ENCODE data around the gene ERBB4. TPM values are rescaled to one million over a fixed set of nuclear protein-coding genes. Genes with fewer than 3 reads are reported as not detected.

The ERBB4 gene
- total and polyA plus RNA-seq, 3 experiments from 2014 or later, result not detected

DNA sequence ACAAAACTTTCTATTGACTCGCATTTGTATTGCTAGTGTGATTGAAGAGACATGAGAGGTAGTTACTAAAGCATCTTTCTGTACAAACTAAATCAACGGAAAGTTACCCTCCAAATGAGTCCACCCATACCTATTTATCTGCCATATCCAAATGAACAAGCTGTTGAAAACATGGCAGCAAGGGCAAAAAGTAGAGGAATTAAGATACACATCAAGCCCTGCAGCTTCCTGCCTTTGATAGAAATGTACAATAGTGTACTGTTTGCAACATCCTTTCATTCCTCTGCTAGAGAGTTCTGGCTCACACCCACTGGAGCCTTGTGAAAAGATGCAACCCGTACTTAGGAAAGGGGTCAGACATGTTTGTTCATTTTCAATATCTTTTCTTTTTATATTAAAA lies 122.5 kb downstream of the ERBB4 start:
- ChIA-PET POLR2A (no interaction called here), CTCF (no interaction called here)
- no peaks in the 10 kb centered on the region for H3K27me3 Mint-ChIP-seq
- H3K9me3 Mint-ChIP-seq, result peaks cover 0 to 7% (median 0%) of the 10 kb centered on the region in 5 donors
- Histone ChIP-seq H3K27me3 (ENCODE audit: insufficient read depth, low read length, poor library complexity, severe bottlenecking) (no peaks in the 10 kb centered on the region), H3K27ac (ENCODE audit: low read depth, low read length) (no peak overlapping the region), H3K4me1 (ENCODE audit: insufficient read depth, low read length) (no peaks in the 10 kb centered on the region), H3K36me3 (ENCODE audit: insufficient read depth, low read length) (no peaks in the 10 kb centered on the region), H3K9me3 (ENCODE audit: low read length) (no peaks in the 10 kb centered on the region), H3K4me3 (ENCODE audit: low read length) (no peak overlapping the region)
- H3K4me1 Mint-ChIP-seq, result no peaks in the 10 kb centered on the region
- no peak overlapping the region for H3K4me3 Mint-ChIP-seq
- no peak overlapping the region for H3K27ac Mint-ChIP-seq
- H3K36me3 Mint-ChIP-seq, result no peaks in the 10 kb centered on the region
- DNase-seq, result no peak

DNA sequence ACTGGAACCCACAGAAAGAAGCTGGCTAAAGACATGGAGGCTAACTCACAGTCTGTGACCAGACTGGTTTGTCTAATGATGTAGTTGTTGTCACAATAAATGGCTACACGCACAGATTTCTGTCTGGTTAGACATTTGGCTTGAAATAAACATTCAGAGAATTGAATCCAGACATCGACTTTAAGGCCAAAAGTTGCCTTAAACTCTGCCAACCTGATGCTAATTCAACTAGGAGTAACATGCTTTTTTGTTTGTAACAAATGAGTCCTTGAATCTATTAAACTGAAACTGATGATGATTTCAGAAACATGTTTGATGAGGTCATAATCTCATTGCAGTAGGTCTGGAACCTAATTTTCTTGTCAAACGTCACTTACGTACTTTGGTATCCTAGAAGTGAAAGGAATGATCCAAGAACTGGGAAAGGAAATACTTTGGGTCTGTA lies 123.8 kb downstream of the ERBB4 start:
- CTCF ChIA-PET, result no interaction called here
- H3K9me3 Mint-ChIP-seq, result peaks cover 0 to 7% (median 0%) of the 10 kb centered on the region in 5 donors
- H3K36me3 Mint-ChIP-seq, result no peaks in the 10 kb centered on the region
- POLR2A ChIA-PET, result no interaction called here
- H3K4me3 Mint-ChIP-seq, result no peak overlapping the region
- no peaks in the 10 kb centered on the region for H3K4me1 Mint-ChIP-seq
- no peaks in the 10 kb centered on the region for H3K27me3 ChIP-seq (ENCODE audit: insufficient read depth, low read length, poor library complexity, severe bottlenecking)
- DNase-seq, result no peak
- no peaks in the 10 kb centered on the region for H3K36me3 ChIP-seq (ENCODE audit: insufficient read depth, low read length)
- no peaks in the 10 kb centered on the region for H3K27me3 Mint-ChIP-seq
- H3K27ac Mint-ChIP-seq, result no peak overlapping the region
- no peak overlapping the region for H3K27ac ChIP-seq (ENCODE audit: low read depth, low read length)
- H3K4me3 ChIP-seq (ENCODE audit: low read length), result no peak overlapping the region
- no peaks in the 10 kb centered on the region for H3K9me3 ChIP-seq (ENCODE audit: low read length)
- H3K4me1 ChIP-seq (ENCODE audit: insufficient read depth, low read length), result no peaks in the 10 kb centered on the region

GRCh38 chr2:212409560-212409959 lies 129.0 kb downstream of the ERBB4 start:
- H3K4me1 ChIP-seq (ENCODE audit: insufficient read depth, low read length), result no peaks in the 10 kb centered on the region
- H3K4me1 Mint-ChIP-seq, result no peaks in the 10 kb centered on the region
- DNase-seq, result no peak
- H3K27ac Mint-ChIP-seq, result no peak overlapping the region
- CTCF ChIA-PET, result no interaction called here
- peaks cover 0 to 2% (median 0%) of the 10 kb centered on the region in 3 donors for H3K36me3 Mint-ChIP-seq
- H3K27me3 ChIP-seq (ENCODE audit: insufficient read depth, low read length, poor library complexity, severe bottlenecking), result no peaks in the 10 kb centered on the region
- no peaks in the 10 kb centered on the region for H3K27me3 Mint-ChIP-seq
- no peaks in the 10 kb centered on the region for H3K9me3 ChIP-seq (ENCODE audit: low read length)
- no peaks in the 10 kb centered on the region for H3K36me3 ChIP-seq (ENCODE audit: insufficient read depth, low read length)
- no peak overlapping the region for H3K27ac ChIP-seq (ENCODE audit: low read depth, low read length)
- no peak overlapping the region for H3K4me3 Mint-ChIP-seq
- peaks cover 0 to 11% (median 0%) of the 10 kb centered on the region in 5 donors for H3K9me3 Mint-ChIP-seq
- POLR2A ChIA-PET, result no interaction called here
- no peak overlapping the region for H3K4me3 ChIP-seq (ENCODE audit: low read length)

DNA sequence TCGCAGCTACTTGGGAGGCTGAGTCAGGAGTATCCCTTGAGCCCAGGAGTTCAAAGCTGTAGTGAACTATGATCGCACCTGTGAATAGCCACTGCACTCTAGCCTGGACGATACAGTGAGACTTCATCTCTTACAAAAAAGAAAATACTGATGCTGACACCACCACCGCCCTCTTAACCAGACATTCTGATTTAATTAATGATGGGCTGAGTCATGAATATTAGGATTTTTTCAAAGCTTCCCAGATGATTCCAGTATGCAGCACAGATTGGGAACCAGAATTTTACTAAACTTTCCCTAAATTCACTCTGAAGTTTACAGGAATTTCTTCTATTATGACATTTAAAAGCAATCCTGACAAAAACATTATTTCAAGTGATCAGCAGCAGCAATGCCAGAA lies 130.1 kb downstream of the ERBB4 start:
- H3K4me3 ChIP-seq (ENCODE audit: low read length), result no peak overlapping the region
- no peaks in the 10 kb centered on the region for H3K4me1 Mint-ChIP-seq
- POLR2A ChIA-PET, result no interaction called here

GRCh38 chr2:212406716-212407115 lies 131.9 kb downstream of the ERBB4 start:
- Mint-ChIP-seq H3K9me3 (peaks cover 0 to 23% (median 0%) of the 10 kb centered on the region in 5 donors), H3K36me3 (peaks cover 0 to 2% (median 0%) of the 10 kb centered on the region in 3 donors), H3K4me1 (no peaks in the 10 kb centered on the region), H3K27ac (no peak overlapping the region), H3K4me3 (no peak overlapping the region), H3K27me3 (no peaks in the 10 kb centered on the region)
- Histone ChIP-seq H3K27ac (ENCODE audit: low read depth, low read length) (no peak overlapping the region), H3K9me3 (ENCODE audit: low read length) (no peaks in the 10 kb centered on the region), H3K36me3 (ENCODE audit: insufficient read depth, low read length) (no peaks in the 10 kb centered on the region), H3K4me3 (ENCODE audit: low read length) (no peak overlapping the region), H3K27me3 (ENCODE audit: insufficient read depth, low read length, poor library complexity, severe bottlenecking) (no peaks in the 10 kb centered on the region), H3K4me1 (ENCODE audit: insufficient read depth, low read length) (no peaks in the 10 kb centered on the region)
- CTCF ChIA-PET, result no interaction called here
- POLR2A ChIA-PET, result no interaction called here
- no peak for DNase-seq

More for the DNA sequence above, 130.1 kb downstream of the ERBB4 start:
- H3K4me1 ChIP-seq (ENCODE audit: insufficient read depth, low read length), result no peaks in the 10 kb centered on the region
- H3K27ac Mint-ChIP-seq, result no peak overlapping the region
- H3K36me3 ChIP-seq (ENCODE audit: insufficient read depth, low read length), result no peaks in the 10 kb centered on the region
- H3K27me3 Mint-ChIP-seq, result no peaks in the 10 kb centered on the region
- no peak for DNase-seq
- H3K27me3 ChIP-seq (ENCODE audit: insufficient read depth, low read length, poor library complexity, severe bottlenecking), result no peaks in the 10 kb centered on the region
- H3K36me3 Mint-ChIP-seq, result peaks cover 0 to 2% (median 0%) of the 10 kb centered on the region in 3 donors
- CTCF ChIA-PET, result no interaction called here
- no peak overlapping the region for H3K4me3 Mint-ChIP-seq
- H3K9me3 Mint-ChIP-seq, result peaks cover 0 to 18% (median 0%) of the 10 kb centered on the region in 5 donors
- no peaks in the 10 kb centered on the region for H3K9me3 ChIP-seq (ENCODE audit: low read length)
- no peak overlapping the region for H3K27ac ChIP-seq (ENCODE audit: low read depth, low read length)

DNA sequence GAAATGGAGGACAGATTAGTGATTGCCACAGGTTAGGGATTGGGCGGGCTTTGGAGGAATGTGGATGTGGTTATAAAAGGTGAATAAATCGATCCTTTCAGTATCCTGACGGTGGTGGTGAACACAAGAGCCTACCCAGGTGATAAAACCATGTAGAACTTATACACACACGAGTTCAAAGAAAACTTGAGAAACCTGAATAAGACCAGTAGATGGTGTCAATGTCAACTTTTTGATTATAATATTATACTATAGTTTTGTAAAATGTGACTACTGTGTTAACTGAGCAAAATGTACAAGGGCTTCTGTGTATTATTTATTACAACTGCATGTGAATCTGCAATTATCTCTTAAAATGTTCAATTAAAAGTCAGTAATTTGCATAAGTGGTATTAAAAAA lies 136.3 kb downstream of the ERBB4 start:
- Histone ChIP-seq H3K27me3 (ENCODE audit: insufficient read depth, low read length, poor library complexity, severe bottlenecking) (no peaks in the 10 kb centered on the region), H3K27ac (ENCODE audit: low read depth, low read length) (no peak overlapping the region), H3K4me1 (ENCODE audit: insufficient read depth, low read length) (no peaks in the 10 kb centered on the region), H3K36me3 (ENCODE audit: insufficient read depth, low read length) (no peaks in the 10 kb centered on the region), H3K9me3 (ENCODE audit: low read length) (no peaks in the 10 kb centered on the region), H3K4me3 (ENCODE audit: low read length) (no peak overlapping the region)
- Mint-ChIP-seq H3K27me3 (no peaks in the 10 kb centered on the region), H3K9me3 (peaks cover 0 to 19% (median 0%) of the 10 kb centered on the region in 5 donors), H3K4me3 (no peak overlapping the region), H3K27ac (no peak overlapping the region), H3K36me3 (peaks cover 0 to 2% (median 0%) of the 10 kb centered on the region in 3 donors), H3K4me1 (no peaks in the 10 kb centered on the region)
- ChIA-PET CTCF (no interaction called here), POLR2A (no interaction called here)
- no peak for DNase-seq

DNA sequence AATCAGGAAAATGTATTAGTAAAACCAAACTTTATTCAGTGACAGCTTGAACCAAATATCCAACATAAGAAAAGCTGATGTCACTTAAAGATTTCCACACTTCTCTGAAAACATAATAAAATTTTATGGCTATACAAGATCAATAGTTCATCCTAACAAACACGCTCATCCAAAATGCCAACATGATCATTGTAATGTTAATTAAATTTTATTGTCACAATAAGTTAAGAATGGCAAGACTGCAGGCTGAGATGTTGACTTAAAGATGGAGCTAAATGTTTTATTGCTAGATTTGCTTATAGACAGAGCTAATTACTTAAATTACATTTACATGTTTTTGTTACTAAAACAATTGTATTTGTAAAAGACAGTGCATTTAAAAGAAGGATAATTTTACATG lies 140.3 kb downstream of the ERBB4 start:
- Histone ChIP-seq H3K27me3 (ENCODE audit: insufficient read depth, low read length, poor library complexity, severe bottlenecking) (no peaks in the 10 kb centered on the region), H3K4me1 (ENCODE audit: insufficient read depth, low read length) (no peaks in the 10 kb centered on the region), H3K36me3 (ENCODE audit: insufficient read depth, low read length) (no peaks in the 10 kb centered on the region), H3K9me3 (ENCODE audit: low read length) (no peaks in the 10 kb centered on the region), H3K27ac (ENCODE audit: low read depth, low read length) (no peak overlapping the region), H3K4me3 (ENCODE audit: low read length) (no peak overlapping the region)
- Mint-ChIP-seq H3K4me1 (no peaks in the 10 kb centered on the region), H3K27ac (no peak overlapping the region), H3K9me3 (peaks cover 0 to 7% (median 0%) of the 10 kb centered on the region in 5 donors), H3K27me3 (no peaks in the 10 kb centered on the region), H3K4me3 (no peak overlapping the region), H3K36me3 (no peaks in the 10 kb centered on the region)
- ChIA-PET POLR2A (no interaction called here), CTCF (no interaction called here)
- no peak for DNase-seq

GRCh38 chr2:212392544-212392943 lies 146.1 kb downstream of the ERBB4 start:
- Mint-ChIP-seq H3K9me3 (no peaks in the 10 kb centered on the region), H3K36me3 (no peaks in the 10 kb centered on the region), H3K27ac (no peak overlapping the region), H3K4me1 (no peaks in the 10 kb centered on the region), H3K4me3 (no peak overlapping the region), H3K27me3 (no peaks in the 10 kb centered on the region)
- Histone ChIP-seq H3K4me1 (ENCODE audit: insufficient read depth, low read length) (no peaks in the 10 kb centered on the region), H3K9me3 (ENCODE audit: low read length) (no peaks in the 10 kb centered on the region), H3K27ac (ENCODE audit: low read depth, low read length) (no peak overlapping the region), H3K36me3 (ENCODE audit: insufficient read depth, low read length) (no peaks in the 10 kb centered on the region), H3K4me3 (ENCODE audit: low read length) (no peak overlapping the region), H3K27me3 (ENCODE audit: insufficient read depth, low read length, poor library complexity, severe bottlenecking) (no peaks in the 10 kb centered on the region)
- ChIA-PET CTCF (no interaction called here), POLR2A (no interaction called here)
- DNase-seq, result no peak

GRCh38 chr2:212392043-212392442 lies 146.6 kb downstream of the ERBB4 start:
- no peak overlapping the region for H3K27ac Mint-ChIP-seq

More at GRCh38 chr2:212392043-212392442, 146.6 kb downstream of the ERBB4 start:
- no peaks in the 10 kb centered on the region for H3K4me1 Mint-ChIP-seq
- Histone ChIP-seq H3K27ac (ENCODE audit: low read depth, low read length) (no peak overlapping the region), H3K4me1 (ENCODE audit: insufficient read depth, low read length) (no peaks in the 10 kb centered on the region), H3K9me3 (ENCODE audit: low read length) (no peaks in the 10 kb centered on the region), H3K27me3 (ENCODE audit: insufficient read depth, low read length, poor library complexity, severe bottlenecking) (no peaks in the 10 kb centered on the region), H3K36me3 (ENCODE audit: insufficient read depth, low read length) (no peaks in the 10 kb centered on the region), H3K4me3 (ENCODE audit: low read length) (no peak overlapping the region)
- no peaks in the 10 kb centered on the region for H3K27me3 Mint-ChIP-seq
- ChIA-PET CTCF (no interaction called here), POLR2A (no interaction called here)
- no peaks in the 10 kb centered on the region for H3K36me3 Mint-ChIP-seq
- H3K9me3 Mint-ChIP-seq, result no peaks in the 10 kb centered on the region
- H3K4me3 Mint-ChIP-seq, result no peak overlapping the region
- DNase-seq, result no peak

Measured in CD8-positive, alpha-beta memory T cell (primary cell).